Erythroblast (primary cell): Measurements from ENCODE around the gene ST7L.

Experiments used
- GATA1 ChIP-seq: IDR thresholded peaks from 2 replicates; pipeline ENCODE4 v1.6.1; 2011; ENCODE audit warnings: low read depth, mild to moderate bottlenecking, control low read depth, low read length, moderate library complexity
- POLR2A ChIP-seq: IDR thresholded peaks from 2 replicates; pipeline ENCODE4 v1.6.1; 2011; ENCODE audit warnings: mild to moderate bottlenecking, low read length

DNA sequence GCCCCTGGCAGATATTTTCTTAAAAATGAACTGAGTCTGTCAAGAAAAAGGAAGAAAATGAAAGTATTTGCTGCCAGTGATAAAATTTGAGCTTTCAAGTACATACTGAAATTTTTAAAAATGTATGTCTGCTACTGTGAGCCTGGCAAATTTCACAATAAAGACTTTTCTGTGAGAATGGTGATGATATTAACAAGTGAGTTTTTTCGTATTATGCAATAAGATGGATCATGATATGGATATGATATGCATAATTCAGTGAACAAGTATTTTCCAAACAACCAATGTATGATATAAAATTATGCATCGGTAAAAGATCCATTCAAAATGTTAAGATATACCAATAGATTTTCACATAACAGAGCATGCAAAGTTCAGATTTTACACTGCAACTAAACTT, 15.9 kb downstream of the ST7L start:
- TF ChIP-seq GATA1 (no peak), POLR2A (no peak)
